Measurements from ENCODE around the gene PRRG4. TPM values are rescaled to one million over a fixed set of nuclear protein-coding genes. Genes with fewer than 3 reads are reported as not detected.

PRRG4 gene
- total RNA-seq, 1 experiment from 2014 or later: 11.5 TPM

GRCh38 chr11:32897103-32897502, 67.4 kb downstream of the PRRG4 start:
- Histone ChIP-seq H3K4me2 (no peak overlapping the region), H4K20me1 (ENCODE audit: insufficient read depth) (peaks cover 21% of the 10 kb centered on the region), H3K79me2 (ENCODE audit: low read depth) (peaks cover 90% of the 10 kb centered on the region), H3F3A (ENCODE audit: insufficient read depth, low read depth) (peaks cover 10% of the 10 kb centered on the region; the same call in 1 of the 2 replicates), H3K4me3 (no peak overlapping the region), H2AFZ (no peak overlapping the region), H3K27me3 (ENCODE audit: insufficient read depth, low read depth) (no peaks in the 10 kb centered on the region), H3K27ac (no peak overlapping the region), H3K36me3 (ENCODE audit: low read depth) (peaks cover 7% of the 10 kb centered on the region), H3K4me1 (replicated peaks; ENCODE audit: insufficient read depth) (peaks cover 15% of the 10 kb centered on the region), H3K9me2 (ENCODE audit: insufficient read depth) (no peaks in the 10 kb centered on the region), H3K9me3 (ENCODE audit: insufficient read depth, low read depth) (no peaks in the 10 kb centered on the region)
- ChIA-PET POLR2A (ENCODE audit: unreplicated experiment) (interaction anchor here (0.6 kb wide), 1 partner anchor 872 kb away, joined by 5 read pairs; no protein-coding TSS in a partner anchor), CTCF (no interaction called here)
- no peak for DNase-seq
- no TSS peak for BruUV-seq (replicated peaks)
- TF ChIP-seq EZH2 (IDR thresholded peaks at IDR 0.05; ENCODE audit: low read depth): no peak
- no peak for TF ChIP-seq CTCF (conservative IDR thresholded peaks at IDR 0.05)
- intact Hi-C loops (cut with micrococcal nuclease; ENCODE audit: unreplicated experiment): loop anchor here (10.0 kb wide), 2 partner anchors 168 to 312 kb away; partner anchors contain the start of gene EIF3M

- BruUV-seq (replicated peaks): no TSS peak
- peaks cover 15% of the 10 kb centered on the region for H3K4me1 ChIP-seq (replicated peaks; ENCODE audit: insufficient read depth)
- no peaks in the 10 kb centered on the region for H3K27me3 ChIP-seq (ENCODE audit: insufficient read depth, low read depth)
- peaks cover 8% of the 10 kb centered on the region; the same call in 1 of the 2 replicates for H3F3A ChIP-seq (ENCODE audit: insufficient read depth, low read depth)
- no peak overlapping the region for H2AFZ ChIP-seq
- intact Hi-C loops (cut with micrococcal nuclease; ENCODE audit: unreplicated experiment): loop anchor here (10.0 kb wide), 2 partner anchors 165 to 315 kb away; partner anchors contain the start of gene EIF3M
- H3K9me3 ChIP-seq (ENCODE audit: insufficient read depth, low read depth): no peaks in the 10 kb centered on the region
- no peak overlapping the region for H3K27ac ChIP-seq
- peaks cover 7% of the 10 kb centered on the region for H3K36me3 ChIP-seq (ENCODE audit: low read depth)
- peaks cover 28% of the 10 kb centered on the region for H4K20me1 ChIP-seq (ENCODE audit: insufficient read depth)
- POLR2A ChIA-PET (ENCODE audit: unreplicated experiment): no interaction called here
- no peaks in the 10 kb centered on the region for H3K9me2 ChIP-seq (ENCODE audit: insufficient read depth)
- no peak for DNase-seq
- no peak overlapping the region for H3K4me3 ChIP-seq
- H3K79me2 ChIP-seq (ENCODE audit: low read depth): peaks cover 100% of the 10 kb centered on the region
- H3K4me2 ChIP-seq: no peak overlapping the region
- CTCF ChIA-PET: no interaction called here
- TF ChIP-seq EZH2 (IDR thresholded peaks at IDR 0.05; ENCODE audit: low read depth) (no peak), CTCF (conservative IDR thresholded peaks at IDR 0.05) (no peak)
Observed at GRCh38 chr11:32899438-32899837, 69.7 kb downstream of the PRRG4 start.

GRCh38 chr11:32902089-32902665, 72.5 kb downstream of the PRRG4 start:
- Histone ChIP-seq H3K4me2 (no peak overlapping the region), H3K79me2 (ENCODE audit: low read depth) (peaks cover 97% of the 10 kb centered on the region), H4K20me1 (ENCODE audit: insufficient read depth) (peaks cover 21% of the 10 kb centered on the region), H3K4me1 (replicated peaks; ENCODE audit: insufficient read depth) (no peaks in the 10 kb centered on the region), H2AFZ (no peak overlapping the region), H3K27me3 (ENCODE audit: insufficient read depth, low read depth) (no peaks in the 10 kb centered on the region), H3K9me2 (ENCODE audit: insufficient read depth) (no peaks in the 10 kb centered on the region), H3F3A (ENCODE audit: insufficient read depth, low read depth) (no peaks in the 10 kb centered on the region), H3K27ac (no peak overlapping the region), H3K36me3 (ENCODE audit: low read depth) (peaks cover 6% of the 10 kb centered on the region), H3K9me3 (ENCODE audit: insufficient read depth, low read depth) (no peaks in the 10 kb centered on the region), H3K4me3 (no peak overlapping the region)
- ChIA-PET CTCF (no interaction called here), POLR2A (ENCODE audit: unreplicated experiment) (no interaction called here)
- no peak for DNase-seq
- no TSS peak for BruUV-seq (replicated peaks)
- TF ChIP-seq EZH2 (IDR thresholded peaks at IDR 0.05; ENCODE audit: low read depth) (no peak), CTCF (conservative IDR thresholded peaks at IDR 0.05) (no peak)
- intact Hi-C loops (cut with micrococcal nuclease; ENCODE audit: unreplicated experiment): no loop called here

Measured in PC-9 (cell line).